Stimulated activated CD4-positive, alpha-beta T cell treated with anti-CD3 and anti-CD28 coated beads, Interleukin-12 subunit alpha, Interleukin-12 subunit beta, amount 100 ng/mL, for 4 hours (primary cell): ENCODE results near the gene CX3CR1.

Experiments
- DNase-seq: peaks from one replicate; pipeline ENCODE4 v3.0.0-alpha.2; 2020

Gene CX3CR1

DNA sequence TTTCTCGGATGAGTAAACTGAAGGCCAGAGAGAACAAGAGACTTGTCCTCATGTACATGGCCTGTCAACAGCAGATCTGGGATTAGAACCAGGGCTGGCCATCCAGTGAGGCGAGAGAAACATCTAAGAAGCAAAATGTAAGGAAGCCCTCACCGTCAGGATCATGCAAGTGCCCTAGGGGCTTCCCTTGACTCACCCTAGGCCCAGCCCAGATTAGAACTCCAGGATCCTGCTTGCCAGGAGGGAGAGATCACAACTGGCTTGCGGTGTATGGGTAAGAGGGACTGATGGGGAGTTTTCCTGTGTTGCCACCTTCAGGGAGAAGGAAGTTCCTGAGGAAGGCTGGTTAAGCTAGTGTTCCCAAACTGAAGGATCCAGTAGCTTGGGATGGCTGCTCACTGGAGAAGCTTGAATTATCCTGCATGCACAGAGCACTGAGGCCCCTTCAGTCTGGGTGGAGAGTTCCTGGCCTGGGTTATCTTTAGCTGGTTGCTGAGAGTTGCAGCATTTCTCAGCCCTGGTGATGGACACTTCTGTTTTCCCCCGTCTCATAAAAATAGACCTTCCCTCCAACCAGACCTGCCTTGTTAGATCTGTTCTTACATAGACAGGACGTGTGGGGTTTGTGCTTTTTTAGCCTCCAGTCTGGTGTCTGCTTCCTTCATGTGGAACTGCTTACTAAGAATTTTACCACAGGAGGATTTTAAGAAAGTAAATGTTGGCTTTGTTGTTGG lies 59.3 kb downstream of the CX3CR1 start:
- DNase-seq: no peak

DNA sequence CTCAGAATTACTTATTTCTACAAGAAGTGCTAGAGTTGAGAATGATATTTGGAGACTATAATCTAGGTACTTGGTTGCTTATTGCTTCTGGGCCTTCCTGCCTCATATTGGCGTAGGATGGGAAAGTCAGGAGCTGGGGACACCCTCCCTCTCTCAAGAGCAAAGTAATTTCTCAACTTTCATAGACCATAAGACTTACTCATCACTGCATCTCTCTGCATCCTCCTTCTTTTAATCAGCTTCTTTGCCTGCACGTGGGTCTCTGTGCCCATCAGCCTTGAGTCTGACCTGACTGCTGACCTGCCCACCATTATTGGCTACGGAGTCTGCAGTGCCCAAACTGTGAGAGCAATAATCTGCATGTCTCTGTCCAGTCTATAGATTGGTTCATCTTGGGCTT lies 60.1 kb downstream of the CX3CR1 start:
- no peak for DNase-seq

DNA sequence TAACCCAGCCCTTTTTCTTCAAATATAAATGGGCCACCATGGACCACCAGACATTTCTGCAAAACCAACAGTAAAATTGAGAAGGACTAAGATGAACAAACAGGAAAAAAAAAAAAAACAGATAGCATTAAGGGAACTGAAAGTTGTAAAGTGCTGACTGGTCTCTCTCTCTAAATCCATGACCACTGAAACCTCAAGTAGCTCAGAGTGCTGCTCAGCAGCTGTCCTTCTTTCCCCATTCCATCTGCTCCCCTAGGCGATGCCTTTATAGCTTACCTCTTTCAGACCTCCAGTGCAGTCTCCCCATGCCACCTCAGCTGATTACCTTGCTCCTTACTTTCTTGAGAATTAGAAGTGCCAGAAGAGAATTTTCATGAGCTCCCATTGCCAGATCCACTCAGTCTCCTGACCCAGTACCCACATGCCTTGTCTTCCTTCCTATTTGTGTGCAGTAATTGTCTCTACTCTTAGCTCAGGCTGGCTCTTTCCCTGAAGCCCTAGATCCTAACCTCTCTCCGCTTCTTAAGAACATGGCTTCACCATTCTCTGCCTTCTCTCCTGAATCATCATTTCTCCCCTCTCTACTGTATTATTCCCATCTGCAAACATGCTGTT lies 63.6 kb downstream of the CX3CR1 start:
- DNase-seq: no peak

DNA sequence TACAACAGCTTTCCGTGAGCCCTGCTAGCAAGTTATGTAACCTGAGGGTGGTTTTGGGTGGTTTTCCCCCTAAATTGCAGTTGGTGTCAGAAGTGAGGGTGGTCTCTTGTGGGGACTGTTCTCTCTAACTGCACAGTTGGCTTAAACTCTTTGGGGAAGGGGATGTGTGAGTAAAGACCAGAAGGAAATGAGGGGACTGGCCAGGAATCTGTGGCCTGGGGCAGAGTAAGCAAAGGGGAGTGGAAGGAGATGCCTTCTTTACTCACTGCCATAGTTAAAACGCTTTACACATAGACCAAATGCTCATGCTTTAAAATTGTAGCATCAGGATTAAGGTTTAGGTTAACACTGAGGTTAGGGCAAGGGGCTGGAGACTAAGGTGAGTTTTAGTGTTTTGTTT lies 66.2 kb downstream of the CX3CR1 start:
- DNase-seq: no peak
